AG04450 (cell line): ENCODE data around the gene TRAF3IP1. TPM values are rescaled to one million over a fixed set of nuclear protein-coding genes. Genes with fewer than 3 reads are reported as not detected.

Experiments used
- CTCF ChIA-PET: fragments of 300-600, 350-600 bp; formaldehyde crosslinking; extraction: SDS; loops from one replicate; lab custom pipeline; 2022; ENCODE audit warnings: antibody characterized with exemption, inconsistent platforms; lab: Charles Lee
- POLR2A ChIA-PET: fragments of 350-600 bp; formaldehyde crosslinking; extraction: SDS; loops from one replicate; lab custom pipeline; 2021; ENCODE audit warnings: antibody characterized with exemption, inconsistent platforms; lab: Yijun Ruan, JAX
- DNase-seq: peaks from one replicate; pipeline ENCODE4 v3.0.0-alpha.2; 2011; ENCODE audit warnings: low read depth, low spot score
- H3K27ac ChIP-seq: one replicate; pipeline ENCODE4 v1.5.1; 2012; ENCODE audit warnings: low read depth, low read length, control low read depth
- H3K27me3 ChIP-seq: one replicate; pipeline ENCODE4 v1.6.0; 2012; ENCODE audit warnings: low read length; ENCODE audit not compliant: control insufficient read depth, insufficient read depth
- H3K4me3 ChIP-seq: 2 replicates; pipeline ENCODE4 v1.5.1; 2011; ENCODE audit warnings: mild to moderate bottlenecking, low read depth, low read length, control low read depth
- H3K9me3 ChIP-seq: 2 replicates; pipeline ENCODE4 v1.5.1; 2012; ENCODE audit warnings: low read length; ENCODE audit not compliant: control insufficient read depth, insufficient read depth
- CTCF ChIP-seq: IDR thresholded peaks from 2 replicates; pipeline ENCODE4 v1.5.1; 2011; ENCODE audit warnings: low read depth, low read length, control low read depth, inconsistent platforms
- polyA plus RNA-seq: library from polyadenylated mRNA; depleted of rRNA; stranded (reverse); fragments of >200 nt; gene quantifications from 2 replicates; pipeline ENCODE4 v1.2.3, GENCODE V29; 2011

The TRAF3IP1 gene
- polyA plus RNA-seq, 1 experiment, result 5.9 TPM

GRCh38 chr2:238422940-238423339 is 102.6 kb downstream of the TRAF3IP1 start:
- no peak for TF ChIP-seq CTCF
- no peaks in the 10 kb centered on the region for H3K27me3 ChIP-seq
- DNase-seq, result no peak
- no peaks in the 10 kb centered on the region; the same call in 1 of the 2 replicates for H3K9me3 ChIP-seq
- ChIA-PET CTCF (no interaction called here), POLR2A (no interaction called here)
- H3K27ac ChIP-seq, result no peak overlapping the region
- no peak overlapping the region for H3K4me3 ChIP-seq

GRCh38 chr2:238423561-238424312 is 103.4 kb downstream of the TRAF3IP1 start:
- TF ChIP-seq CTCF, result no peak
- H3K9me3 ChIP-seq, result no peaks in the 10 kb centered on the region; the same call in 1 of the 2 replicates
- ChIA-PET POLR2A (no interaction called here), CTCF (no interaction called here)
- DNase-seq, result no peak
- peak overlapping the region; percentile 39 for H3K27ac ChIP-seq
- no peaks in the 10 kb centered on the region for H3K27me3 ChIP-seq
- H3K4me3 ChIP-seq, result no peak overlapping the region

GRCh38 chr2:238424313-238424700 is 104.0 kb downstream of the TRAF3IP1 start:
- ChIA-PET POLR2A (no interaction called here), CTCF (no interaction called here)
- TF ChIP-seq CTCF, result no peak
- Histone ChIP-seq H3K9me3 (no peaks in the 10 kb centered on the region; the same call in 1 of the 2 replicates), H3K27ac (peak overlapping the region; percentile 21), H3K27me3 (no peaks in the 10 kb centered on the region), H3K4me3 (no peak overlapping the region)
- DNase-seq, result no peak

GRCh38 chr2:238425505-238425978 is 105.2 kb downstream of the TRAF3IP1 start:
- ChIA-PET CTCF (no interaction called here), POLR2A (no interaction called here)

More at GRCh38 chr2:238425505-238425978, 105.2 kb downstream of the TRAF3IP1 start:
- peaks cover under 1% of the 10 kb centered on the region for H3K9me3 ChIP-seq
- TF ChIP-seq CTCF, result no peak
- DNase-seq, result no peak
- peak overlapping the region; percentile 97 for H3K27ac ChIP-seq
- H3K27me3 ChIP-seq, result no peaks in the 10 kb centered on the region
- H3K4me3 ChIP-seq, result peak overlapping the region; percentile 95
